ENCODE results near the gene ACOX1. TPM values are rescaled to one million over a fixed set of nuclear protein-coding genes. Genes with fewer than 3 reads are reported as not detected.
A peak's percentile ranks its signal among the peaks of the same experiment; 100 is the strongest.

ACOX1 gene
- total and polyA plus RNA-seq, 2 of the 13 experiments (the other 11 are each of a cell fraction or from before 2014, with no cell fraction given), result 86.4 to 120 TPM

GRCh38 chr17:75978938-75979704 is at the start of gene ACOX1, which contains the start of gene TEN1 (continued):
- peak; percentile 97 for TF ChIP-seq USF2 (IDR thresholded peaks at IDR 0.05; ENCODE audit: low read depth, low read length)
- TF ChIP-seq USF2 (CRISPR knock-in tag; IDR thresholded peaks at IDR 0.05; ENCODE audit: borderline replicate concordance), result peak; percentile 99; the same call in 1 of the 2 replicates
- no peak for TF ChIP-seq E2F5 (CRISPR knock-in tag; conservative IDR thresholded peaks at IDR 0.05)
- TF ChIP-seq ZMAT3 (CRISPR knock-in tag; conservative IDR thresholded peaks at IDR 0.05), result peak; percentile 78
- peak; percentile 81 for TF ChIP-seq ZNF230 (CRISPR knock-in tag; IDR thresholded peaks at IDR 0.05)
- TF ChIP-seq TOE1 (CRISPR knock-in tag; IDR thresholded peaks at IDR 0.05), result peak; percentile 76
- no peak for TF ChIP-seq SMARCC2 (IDR thresholded peaks at IDR 0.05)
- TF ChIP-seq ZNF792 (CRISPR knock-in tag; IDR thresholded peaks at IDR 0.05), result peak; percentile 45; the same call in 1 of the 2 replicates
- TF ChIP-seq CREB1 (IDR thresholded peaks at IDR 0.05), result peak; percentile 73
- TF ChIP-seq CREB1 (CRISPR knock-in tag; IDR thresholded peaks at IDR 0.05), result peak; percentile 73
- TF ChIP-seq ZNF784 (CRISPR knock-in tag; IDR thresholded peaks at IDR 0.05; ENCODE audit: borderline replicate concordance), result peak; percentile 84
- TF ChIP-seq ZNF75D (CRISPR knock-in tag; IDR thresholded peaks at IDR 0.05; ENCODE audit: borderline replicate concordance), result 0 out of 2 replicates have a peak, but pooled peaks have one; percentile 2
- peak; percentile 80 for TF ChIP-seq ARID5B (CRISPR knock-in tag; IDR thresholded peaks at IDR 0.05)
- peak; percentile 59 for TF ChIP-seq ZZZ3 (CRISPR knock-in tag; IDR thresholded peaks at IDR 0.05; ENCODE audit: borderline replicate concordance)
- TF ChIP-seq ZNF629 (CRISPR knock-in tag; conservative IDR thresholded peaks at IDR 0.05), result peak; percentile 39; the same call in 1 of the 2 replicates
- TF ChIP-seq JUND (CRISPR knock-in tag; IDR thresholded peaks at IDR 0.05), result 0 out of 2 replicates have a peak, but pooled peaks have one; percentile 12
- peak; percentile 63; the same call in 1 of the 2 replicates for TF ChIP-seq ZSCAN30 (CRISPR knock-in tag; IDR thresholded peaks at IDR 0.05)
- TF ChIP-seq ZNF704 (CRISPR knock-in tag; IDR thresholded peaks at IDR 0.05; ENCODE audit: borderline replicate concordance), result no peak; the same call in 1 of the 2 replicates
- TF ChIP-seq ASH2L (IDR thresholded peaks at IDR 0.05; ENCODE audit: insufficient read length, low read depth, low read length), result peak; percentile 62
- no peak; the same call in 1 of the 2 replicates for TF ChIP-seq ZKSCAN1 (IDR thresholded peaks at IDR 0.05; ENCODE audit: low read length)
- TF ChIP-seq ZNF160 (CRISPR knock-in tag; IDR thresholded peaks at IDR 0.05), result peak; percentile 80
